Dedifferentiated amniotic fluid mesenchymal stem cell (primary cell): ENCODE measurements around the gene PPP1R13B.

Experiments used
- DNase-seq: peaks from one replicate; pipeline ENCODE4 v3.0.0-alpha.2; 2016; ENCODE audit errors: extremely low spot score

The PPP1R13B gene

GRCh38 chr14:103742499-103743255, 104.7 kb downstream of the PPP1R13B start:
- DNase-seq, result no peak

DNA sequence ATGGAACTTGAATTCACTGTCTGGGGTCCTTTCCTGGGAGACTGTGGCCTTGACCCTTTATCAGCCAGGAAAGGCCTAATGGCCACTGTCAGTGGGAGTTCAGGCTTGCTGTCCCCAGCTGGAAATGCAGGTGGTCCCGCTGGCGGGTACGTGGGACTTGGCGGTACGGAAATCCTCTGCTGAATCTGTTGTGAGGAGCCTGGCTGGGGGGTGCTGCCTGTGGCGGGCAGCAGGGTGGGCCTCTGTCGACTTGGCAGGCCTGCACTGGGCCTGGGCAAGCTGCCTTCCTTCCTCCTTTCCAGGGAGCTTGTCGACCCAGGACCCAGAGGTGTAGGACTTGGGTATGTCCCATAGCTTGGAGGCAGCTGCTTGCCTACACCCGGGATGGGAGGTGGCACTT, 105.5 kb downstream of the PPP1R13B start:
- no peak for DNase-seq

DNA sequence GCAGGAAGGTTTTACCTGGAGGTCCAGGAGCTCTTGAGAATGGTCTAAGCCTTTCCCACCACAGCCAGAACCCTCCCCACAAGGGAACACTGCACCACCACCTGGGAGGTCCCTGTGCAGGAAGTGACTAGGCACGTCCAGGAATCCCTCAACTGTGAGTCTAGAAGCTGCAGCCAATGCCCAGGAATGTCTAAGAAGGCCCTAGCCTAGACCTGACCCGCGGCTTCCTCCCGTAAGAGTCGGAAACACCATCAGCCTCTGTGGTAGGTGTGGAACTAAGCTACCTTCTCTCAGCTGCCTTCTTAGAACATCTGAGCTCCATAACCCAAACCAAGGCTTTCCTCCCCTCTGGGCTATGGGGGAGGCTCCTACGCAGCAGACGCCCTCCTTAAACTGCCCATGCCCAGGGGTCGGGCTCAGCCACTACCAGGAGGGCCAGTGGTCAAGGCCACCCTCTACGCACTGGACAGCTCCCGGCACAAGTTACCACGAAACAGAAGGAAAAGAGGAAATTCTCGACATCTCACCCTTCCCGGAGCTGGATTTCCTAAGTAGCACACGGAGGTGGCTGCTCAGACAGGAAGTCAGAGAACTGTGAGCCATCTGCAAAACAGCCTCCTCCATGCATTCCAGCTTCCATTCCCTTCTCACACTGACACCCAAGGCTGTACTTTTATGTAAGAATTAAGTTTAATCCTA, 106.2 kb downstream of the PPP1R13B start:
- DNase-seq, result no peak

- no peak for DNase-seq
These were observed 107.4 kb downstream of the PPP1R13B start for GRCh38 chr14:103739793-103740501.

- no peak for DNase-seq
These were observed 107.9 kb downstream of the PPP1R13B start for GRCh38 chr14:103739466-103739792.

GRCh38 chr14:103738701-103739451, 108.5 kb downstream of the PPP1R13B start:
- no peak for DNase-seq

- DNase-seq, result no peak
These were observed 109.2 kb downstream of the PPP1R13B start for GRCh38 chr14:103738166-103738565.

GRCh38 chr14:103737432-103738045, 109.8 kb downstream of the PPP1R13B start:
- DNase-seq, result no peak

DNA sequence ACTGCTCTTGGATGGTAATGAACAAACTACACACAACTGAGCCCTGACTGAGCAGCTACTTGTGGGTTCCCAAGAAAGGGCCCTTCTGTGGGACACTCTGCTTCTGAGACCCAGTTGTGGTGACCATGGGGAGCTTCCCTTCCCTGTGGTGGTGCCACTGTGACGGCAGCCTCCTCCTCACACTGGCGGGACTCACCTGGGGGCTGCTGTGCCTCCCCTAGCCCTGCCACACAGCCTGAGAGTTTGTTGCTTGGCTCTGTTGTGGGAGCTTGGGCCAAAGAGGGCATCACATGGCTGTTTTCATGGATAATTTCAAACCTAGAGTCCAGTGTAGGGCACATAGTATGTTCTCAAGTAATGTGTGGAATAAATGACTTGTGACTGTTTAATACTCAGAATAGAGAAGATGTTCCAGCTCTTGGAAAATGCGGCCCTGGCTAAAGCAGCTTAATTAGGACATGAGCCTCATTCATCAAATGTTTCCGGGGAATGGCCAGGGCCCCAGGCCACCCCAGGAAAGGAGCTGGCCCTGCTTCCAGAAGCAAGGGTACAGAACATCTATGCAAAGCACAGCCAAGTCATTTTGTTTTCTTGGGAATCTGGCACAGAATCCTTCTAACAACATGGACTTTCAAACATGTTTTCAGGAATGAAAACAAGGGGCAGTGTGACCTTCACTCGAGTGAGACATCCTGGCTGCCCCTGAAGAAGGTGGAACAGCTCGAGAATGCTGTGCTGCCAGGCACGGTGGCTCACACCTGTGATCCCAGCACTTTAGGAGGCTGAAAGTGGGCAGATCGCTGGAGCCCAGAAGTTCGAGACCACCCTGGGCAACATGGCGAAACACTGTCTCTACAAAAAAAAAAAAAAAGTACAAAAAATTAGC, 110.6 kb downstream of the PPP1R13B start:
- DNase-seq, result no peak

DNA sequence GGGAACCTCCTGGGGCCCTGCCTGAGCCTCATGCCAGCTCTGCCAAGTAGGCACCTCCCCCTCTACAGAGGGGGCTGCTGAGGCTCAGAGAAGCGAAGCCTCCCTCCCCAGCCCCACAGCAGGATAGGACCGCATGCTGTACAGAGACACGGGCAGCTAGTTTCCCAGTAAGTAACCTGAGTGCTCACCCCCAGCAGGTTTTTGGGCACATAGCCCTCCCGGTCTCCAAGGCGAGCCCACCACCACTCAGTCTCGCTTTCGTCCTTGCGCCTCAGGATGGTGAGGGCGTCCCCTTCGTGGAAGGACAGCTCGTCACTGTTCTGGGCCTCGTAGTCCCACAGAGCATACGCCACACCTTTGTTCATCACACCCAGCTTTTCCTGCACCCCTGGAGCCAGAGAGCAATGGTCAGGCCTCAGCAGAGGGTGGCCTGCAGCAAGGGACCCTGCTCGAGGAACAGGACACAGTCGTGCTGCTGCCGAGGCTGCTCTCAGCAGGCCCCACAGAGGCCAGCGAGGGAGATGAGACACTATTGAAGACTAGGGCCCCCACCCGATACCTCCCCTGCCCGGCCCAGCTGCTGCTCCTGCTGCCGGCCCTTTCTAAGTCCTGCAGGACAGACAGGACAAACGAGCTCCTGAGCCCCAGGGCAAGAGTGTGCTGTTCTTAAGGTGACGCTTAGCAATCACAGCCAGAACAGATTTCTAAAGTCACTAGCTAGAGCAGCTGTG, 111.4 kb downstream of the PPP1R13B start:
- DNase-seq, result no peak

GRCh38 chr14:103735439-103735814, 111.9 kb downstream of the PPP1R13B start:
- no peak for DNase-seq

GRCh38 chr14:103735022-103735421, 112.4 kb downstream of the PPP1R13B start:
- no peak for DNase-seq

DNA sequence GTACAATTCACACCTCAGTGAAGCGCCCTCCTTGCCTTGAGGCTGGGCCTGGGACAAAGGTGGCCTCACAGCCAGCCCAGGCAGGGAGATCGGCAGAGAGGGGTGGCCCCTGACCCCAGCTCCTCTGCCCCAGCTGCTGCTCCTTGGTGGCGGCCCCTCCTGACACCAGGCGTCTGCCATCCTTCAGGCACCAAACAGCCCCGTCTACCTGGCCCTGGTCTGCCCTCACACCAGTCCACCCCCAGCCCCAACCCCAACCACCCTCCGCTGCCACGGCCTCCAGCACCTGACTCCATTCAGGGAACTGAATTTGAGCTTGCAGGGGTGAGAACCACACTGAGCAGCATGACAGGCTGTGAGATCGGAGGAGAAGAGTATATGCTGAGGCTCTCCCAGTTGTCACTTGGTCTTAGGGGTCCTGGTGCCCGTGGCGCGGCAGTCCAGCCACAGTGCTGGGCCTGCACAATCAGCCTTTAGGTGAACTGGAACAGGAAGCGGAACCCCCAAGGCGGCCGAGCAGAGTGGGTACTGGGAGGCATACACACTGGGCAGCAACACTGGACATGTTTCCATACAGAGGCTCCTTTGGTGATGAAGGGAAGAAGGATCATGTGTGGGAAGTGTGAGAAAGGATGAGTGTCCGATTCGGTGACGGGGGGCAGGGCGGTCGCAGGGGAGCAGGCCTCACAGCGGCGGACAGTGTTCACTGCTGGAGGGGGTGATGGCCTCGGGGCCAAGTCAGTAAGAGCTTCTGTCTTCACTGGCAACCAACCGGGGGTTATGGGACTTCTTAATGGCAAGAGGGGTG, 113.1 kb downstream of the PPP1R13B start:
- DNase-seq, result no peak

DNA sequence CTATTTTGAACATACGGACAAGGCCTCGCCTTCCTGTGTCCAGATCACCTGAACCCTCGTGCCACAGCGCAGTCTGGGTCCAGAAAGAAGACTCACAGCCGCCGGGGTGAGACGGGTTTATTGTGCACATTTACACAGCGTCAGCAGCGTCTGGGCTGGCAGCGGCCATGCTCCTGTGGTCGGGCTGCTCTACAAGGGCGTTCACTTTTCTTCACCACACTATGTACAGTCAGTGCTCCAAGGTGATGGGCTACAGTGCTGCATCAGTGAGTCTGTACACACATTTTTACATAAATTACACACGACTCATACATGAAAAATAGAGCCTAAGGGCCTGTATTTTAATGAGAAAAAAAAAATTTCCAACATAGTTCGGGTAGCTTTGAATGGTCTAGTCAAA, 113.7 kb downstream of the PPP1R13B start:
- DNase-seq, result no peak

DNA sequence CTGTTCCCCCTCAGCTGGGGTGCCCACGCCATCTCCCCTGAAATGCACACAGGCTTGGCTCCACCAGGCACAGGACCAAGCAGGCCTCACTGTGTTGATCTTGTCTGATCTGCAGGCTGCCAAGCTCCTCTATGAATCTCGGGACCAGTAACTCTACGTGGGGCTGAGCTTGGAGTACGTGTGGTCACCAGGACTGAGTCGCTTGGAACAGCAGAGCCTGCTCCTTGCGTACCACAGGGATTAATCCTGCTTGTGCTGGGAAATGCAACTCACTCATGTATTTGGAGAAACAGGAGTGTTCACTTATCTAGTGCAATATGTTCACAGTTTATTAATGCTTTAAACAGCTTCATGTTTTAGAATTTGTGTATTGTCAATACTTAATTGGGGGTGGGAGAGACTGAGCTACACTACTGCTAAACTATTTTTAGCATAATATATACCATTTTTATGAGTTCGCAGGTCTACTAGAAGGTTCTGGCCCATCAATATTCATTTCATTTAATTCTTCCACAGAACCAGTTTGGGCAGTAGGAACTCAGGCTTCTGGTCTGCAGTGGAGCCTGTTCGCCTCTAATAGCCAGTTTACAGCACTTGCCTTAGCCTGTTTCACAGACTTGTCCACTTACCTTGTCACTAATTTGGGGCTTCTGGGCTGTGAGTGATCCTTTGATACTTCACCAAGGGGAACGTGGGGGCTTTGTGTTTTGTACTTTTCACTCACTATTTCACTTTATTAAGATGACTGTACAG, 114.3 kb downstream of the PPP1R13B start:
- no peak for DNase-seq

DNA sequence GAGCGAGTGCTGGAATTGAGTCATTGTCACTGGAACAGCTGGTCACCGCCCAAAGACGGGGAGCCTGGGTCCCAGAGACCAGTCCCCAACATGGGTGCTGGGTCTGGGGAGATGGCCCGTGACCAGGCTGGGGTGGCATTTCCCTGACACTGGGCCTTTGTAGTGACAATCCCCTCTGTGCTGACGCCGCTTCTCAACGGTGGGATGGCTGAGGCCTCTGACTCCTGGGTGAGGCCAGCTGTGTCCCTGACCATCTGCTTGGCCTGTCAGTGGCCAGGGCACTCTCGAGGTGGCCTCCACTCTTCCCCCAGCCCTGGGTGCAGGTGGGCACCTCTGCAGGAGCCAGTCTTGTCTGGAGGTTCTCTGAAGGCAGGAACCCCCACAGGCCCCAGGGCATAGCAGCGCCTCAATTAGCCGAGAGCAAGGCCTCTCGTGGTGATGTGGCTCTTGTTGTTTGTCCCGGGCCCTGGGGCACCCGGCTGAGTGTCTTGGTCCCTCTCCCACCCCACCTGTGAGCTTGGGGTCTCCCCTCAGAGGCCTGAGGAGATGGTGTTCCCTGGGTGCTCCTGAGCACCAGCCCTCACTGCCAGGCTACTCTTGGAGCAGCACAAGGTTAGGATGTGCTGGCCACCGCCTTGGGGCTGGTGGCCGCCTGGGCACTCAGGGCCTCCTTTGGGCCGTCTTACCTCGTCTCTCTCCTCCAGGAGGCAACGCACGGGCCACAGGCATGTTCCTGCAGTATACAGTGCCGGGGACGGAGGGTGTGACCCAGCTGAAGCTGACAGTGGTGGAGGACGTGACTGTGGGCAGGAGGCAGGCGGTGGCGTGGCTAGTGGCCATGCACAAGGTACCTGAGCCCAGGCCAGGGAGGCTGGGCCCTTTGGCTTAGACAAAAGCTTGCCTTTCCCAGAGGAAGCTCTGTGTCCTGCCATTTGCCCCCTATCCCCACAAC, 115.2 kb downstream of the PPP1R13B start:
- DNase-seq, result no peak

GRCh38 chr14:103731481-103731880, 115.9 kb downstream of the PPP1R13B start:
- no peak for DNase-seq
